Osteocyte (in vitro differentiated cells): ENCODE measurements around the gene IPO11. TPM values are rescaled to one million over a fixed set of nuclear protein-coding genes. Genes with fewer than 3 reads are reported as not detected.

ENCODE experiments used
- DNase-seq: peaks from one replicate; pipeline ENCODE4 v3.0.0; 2021; ENCODE audit warnings: mixed read lengths; ENCODE audit not compliant: unreplicated experiment; ENCODE audit errors: extremely low spot score
- H3K27ac Mint-ChIP-seq: one replicate; pipeline ENCODE4 v1.8.0; 2021; ENCODE audit warnings: mild to moderate bottlenecking, mixed read lengths; ENCODE audit not compliant: unreplicated experiment
- H3K27me3 Mint-ChIP-seq: one replicate; pipeline ENCODE4 v1.8.0; 2021; ENCODE audit warnings: mixed read lengths; ENCODE audit not compliant: unreplicated experiment
- H3K36me3 Mint-ChIP-seq: one replicate; pipeline ENCODE4 v1.8.0; 2021; ENCODE audit warnings: mixed read lengths; ENCODE audit not compliant: unreplicated experiment
- H3K4me1 Mint-ChIP-seq: one replicate; pipeline ENCODE4 v1.8.0; 2021; ENCODE audit warnings: mixed read lengths; ENCODE audit not compliant: unreplicated experiment
- H3K4me3 Mint-ChIP-seq: one replicate; pipeline ENCODE4 v1.8.0; 2021; ENCODE audit warnings: mild to moderate bottlenecking, moderate library complexity, mixed read lengths; ENCODE audit not compliant: unreplicated experiment
- H3K9me3 Mint-ChIP-seq: one replicate; pipeline ENCODE4 v1.8.0; 2021; ENCODE audit warnings: mixed read lengths; ENCODE audit not compliant: unreplicated experiment
- total RNA-seq: library from RNA; stranded (reverse); gene quantifications from 2 replicates; pipeline ENCODE4 v1.2.1, GENCODE V29; 2021
- TF ChIP-seq, protein P1 (sequence below): fragments of 200-600 bp; sonication (generic); IDR thresholded peaks from 2 replicates; pipeline ENCODE4 v1.5.0; 2021; ENCODE audit warnings: antibody characterized with exemption, mild to moderate bottlenecking, moderate library complexity

The IPO11 gene
- total RNA-seq, 1 donor from 2014 or later = 30.6 TPM

DNA sequence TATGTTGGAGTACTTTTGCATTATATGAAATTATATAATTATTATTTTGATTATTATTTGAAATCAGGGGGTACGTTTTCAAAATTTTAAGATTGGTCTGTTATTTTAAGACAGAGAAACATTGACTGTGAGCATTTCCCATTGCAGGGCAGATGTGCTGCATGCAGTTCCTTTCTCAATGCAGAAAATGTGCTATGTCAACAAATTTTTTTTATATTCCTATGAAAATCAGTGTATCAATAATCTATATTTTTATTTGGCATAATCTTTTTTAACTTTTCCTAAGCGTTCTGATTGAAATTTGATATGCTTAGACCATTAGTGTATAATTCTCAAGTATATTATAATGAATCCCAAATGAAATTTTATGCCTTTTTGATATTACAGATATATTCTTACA lies 124.2 kb downstream of the IPO11 start:
- Mint-ChIP-seq H3K9me3 (no peaks in the 10 kb centered on the region), H3K36me3 (peaks cover 2% of the 10 kb centered on the region), H3K27me3 (no peaks in the 10 kb centered on the region), H3K27ac (no peak overlapping the region), H3K4me1 (no peaks in the 10 kb centered on the region), H3K4me3 (no peak overlapping the region)
- no peak for DNase-seq
- TF ChIP-seq, protein P1, sequence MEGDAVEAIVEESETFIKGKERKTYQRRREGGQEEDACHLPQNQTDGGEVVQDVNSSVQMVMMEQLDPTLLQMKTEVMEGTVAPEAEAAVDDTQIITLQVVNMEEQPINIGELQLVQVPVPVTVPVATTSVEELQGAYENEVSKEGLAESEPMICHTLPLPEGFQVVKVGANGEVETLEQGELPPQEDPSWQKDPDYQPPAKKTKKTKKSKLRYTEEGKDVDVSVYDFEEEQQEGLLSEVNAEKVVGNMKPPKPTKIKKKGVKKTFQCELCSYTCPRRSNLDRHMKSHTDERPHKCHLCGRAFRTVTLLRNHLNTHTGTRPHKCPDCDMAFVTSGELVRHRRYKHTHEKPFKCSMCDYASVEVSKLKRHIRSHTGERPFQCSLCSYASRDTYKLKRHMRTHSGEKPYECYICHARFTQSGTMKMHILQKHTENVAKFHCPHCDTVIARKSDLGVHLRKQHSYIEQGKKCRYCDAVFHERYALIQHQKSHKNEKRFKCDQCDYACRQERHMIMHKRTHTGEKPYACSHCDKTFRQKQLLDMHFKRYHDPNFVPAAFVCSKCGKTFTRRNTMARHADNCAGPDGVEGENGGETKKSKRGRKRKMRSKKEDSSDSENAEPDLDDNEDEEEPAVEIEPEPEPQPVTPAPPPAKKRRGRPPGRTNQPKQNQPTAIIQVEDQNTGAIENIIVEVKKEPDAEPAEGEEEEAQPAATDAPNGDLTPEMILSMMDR = no peak

DNA sequence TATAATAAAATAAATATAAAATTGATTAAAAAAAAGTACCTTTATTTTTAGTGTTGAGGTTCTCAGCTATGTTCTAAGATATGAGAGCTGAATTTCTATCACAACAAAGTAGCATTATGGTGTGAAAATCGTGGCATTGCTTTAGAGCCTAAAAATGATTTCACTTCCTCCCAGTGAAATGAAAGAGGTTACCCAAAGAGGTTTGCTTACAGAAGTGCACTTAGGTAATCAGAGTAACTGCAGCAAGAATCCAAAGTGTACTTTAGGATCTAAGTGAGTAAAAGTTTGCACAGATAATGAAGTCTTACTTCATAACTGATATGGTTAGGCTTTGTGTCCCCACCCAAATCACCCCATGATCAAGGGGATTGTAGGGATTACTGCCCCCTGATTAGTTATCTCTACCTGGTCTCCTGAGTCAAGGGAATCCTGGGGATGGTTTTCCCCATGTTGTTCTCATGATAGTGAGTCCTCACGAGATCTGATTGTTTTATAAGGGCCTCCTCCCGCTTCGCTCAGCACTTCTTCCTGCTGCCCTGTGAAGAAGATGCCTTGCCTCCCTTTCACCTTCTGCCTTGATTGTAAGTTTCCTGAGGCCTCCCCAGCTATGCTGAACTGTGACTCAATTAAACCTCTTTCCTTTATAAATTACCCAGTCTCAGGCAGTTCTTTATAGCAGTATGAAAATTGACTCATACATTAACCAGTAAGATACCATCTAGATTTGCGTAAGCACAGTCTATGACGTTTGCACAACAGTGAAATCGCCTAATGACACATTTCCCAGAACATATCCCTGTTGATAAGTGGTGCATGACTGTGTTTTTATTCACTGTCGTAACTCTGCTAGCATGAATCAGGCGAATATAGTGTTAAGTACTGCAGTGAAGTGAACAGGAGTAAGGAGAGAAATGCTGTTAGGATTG lies 125.7 kb downstream of the IPO11 start:
- no peak overlapping the region for H3K4me3 Mint-ChIP-seq
- no peak overlapping the region for H3K27ac Mint-ChIP-seq
- peaks cover 2% of the 10 kb centered on the region for H3K36me3 Mint-ChIP-seq
- DNase-seq = no peak
- H3K27me3 Mint-ChIP-seq = no peaks in the 10 kb centered on the region
- H3K4me1 Mint-ChIP-seq = no peaks in the 10 kb centered on the region
- no peaks in the 10 kb centered on the region for H3K9me3 Mint-ChIP-seq
- TF ChIP-seq, protein P1 = no peak

DNA sequence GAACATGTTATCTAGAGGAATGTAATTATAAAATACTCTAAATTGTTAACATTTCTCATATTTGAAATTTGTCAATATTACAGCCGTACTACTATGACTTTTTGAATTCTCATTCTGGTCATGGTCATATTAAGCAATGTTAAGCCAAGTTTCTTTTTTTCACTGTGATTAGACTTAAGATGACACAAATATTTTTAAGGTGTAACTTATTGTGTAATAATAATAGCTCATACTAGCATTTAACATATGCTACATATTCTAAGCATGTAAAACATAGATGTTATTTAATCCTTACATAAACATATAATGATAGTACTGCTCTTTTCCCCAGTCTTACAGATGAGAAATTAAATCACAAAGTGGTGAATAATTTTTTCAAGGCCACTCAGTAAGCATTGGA lies 130.2 kb downstream of the IPO11 start:
- Mint-ChIP-seq H3K27ac (no peak overlapping the region), H3K27me3 (no peaks in the 10 kb centered on the region), H3K9me3 (no peaks in the 10 kb centered on the region), H3K4me1 (no peaks in the 10 kb centered on the region), H3K4me3 (no peak overlapping the region), H3K36me3 (peaks cover 17% of the 10 kb centered on the region)
- DNase-seq = no peak
- TF ChIP-seq, protein P1 = no peak

DNA sequence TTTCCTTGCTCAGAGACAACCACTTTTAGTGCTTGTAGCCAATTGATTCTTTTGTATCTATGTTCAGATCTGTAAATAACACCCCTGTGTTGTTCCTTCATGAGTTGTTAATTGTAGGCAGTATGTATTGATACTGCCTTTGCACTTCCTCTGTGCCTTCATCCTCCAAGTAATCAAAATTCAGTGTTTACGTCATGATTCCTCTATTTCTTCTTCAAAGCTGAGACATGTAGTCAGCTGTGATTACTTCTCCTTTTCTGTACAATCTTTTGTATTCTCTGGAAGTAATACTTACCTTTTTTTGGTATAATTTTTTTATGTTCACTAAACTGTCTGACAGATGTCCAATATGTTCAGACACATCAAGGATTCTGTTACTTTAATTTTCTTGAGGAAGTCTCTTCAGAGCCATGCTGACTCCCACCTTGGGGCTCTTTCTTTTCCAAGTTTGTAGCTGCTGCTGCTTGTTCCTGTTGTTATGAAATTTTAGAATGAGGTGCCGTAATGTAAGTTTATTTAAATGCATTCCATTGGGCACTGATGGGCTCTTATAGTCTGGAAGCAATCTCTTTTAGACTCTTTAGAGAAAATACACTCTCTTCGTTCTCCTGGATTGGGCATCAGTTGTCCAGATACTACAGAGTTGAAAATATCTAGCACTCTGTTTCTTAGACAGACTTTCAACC lies 135.5 kb downstream of the IPO11 start:
- Mint-ChIP-seq H3K27me3 (no peaks in the 10 kb centered on the region), H3K9me3 (no peaks in the 10 kb centered on the region), H3K27ac (no peak overlapping the region), H3K36me3 (peaks cover 21% of the 10 kb centered on the region), H3K4me3 (no peak overlapping the region), H3K4me1 (peaks cover 2% of the 10 kb centered on the region)
- DNase-seq = no peak
- TF ChIP-seq, protein P1 = no peak

DNA sequence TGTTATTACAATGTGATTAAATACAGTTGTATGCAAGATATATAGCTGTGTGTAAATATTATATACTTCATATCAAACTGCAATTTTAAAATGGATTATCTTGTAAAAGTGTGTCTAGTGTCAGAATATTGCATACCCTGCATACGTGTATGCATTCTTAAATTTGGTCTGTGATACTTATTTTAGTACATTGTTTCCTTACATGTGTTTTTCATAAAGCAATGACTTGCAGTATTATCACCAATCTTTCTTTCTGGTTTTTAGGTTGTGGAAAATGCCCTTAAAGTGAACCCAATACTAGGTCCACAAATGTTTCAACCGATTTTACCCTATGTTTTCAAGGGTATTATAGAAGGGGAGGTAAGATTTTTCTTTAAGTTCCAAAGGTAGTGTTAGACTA lies 137.5 kb downstream of the IPO11 start:
- H3K27ac Mint-ChIP-seq = no peak overlapping the region
- no peak overlapping the region for H3K4me3 Mint-ChIP-seq
- no peaks in the 10 kb centered on the region for H3K27me3 Mint-ChIP-seq
- H3K4me1 Mint-ChIP-seq = peaks cover 2% of the 10 kb centered on the region
- H3K36me3 Mint-ChIP-seq = peaks cover 12% of the 10 kb centered on the region
- H3K9me3 Mint-ChIP-seq = no peaks in the 10 kb centered on the region
- TF ChIP-seq, protein P1 = no peak
- DNase-seq = no peak
